ENCODE data around the gene KMO.

Gene KMO

GRCh38 chr1:241598249-241598648 lies 66.1 kb downstream of the KMO start:
- DNase-seq, result no peak

DNA sequence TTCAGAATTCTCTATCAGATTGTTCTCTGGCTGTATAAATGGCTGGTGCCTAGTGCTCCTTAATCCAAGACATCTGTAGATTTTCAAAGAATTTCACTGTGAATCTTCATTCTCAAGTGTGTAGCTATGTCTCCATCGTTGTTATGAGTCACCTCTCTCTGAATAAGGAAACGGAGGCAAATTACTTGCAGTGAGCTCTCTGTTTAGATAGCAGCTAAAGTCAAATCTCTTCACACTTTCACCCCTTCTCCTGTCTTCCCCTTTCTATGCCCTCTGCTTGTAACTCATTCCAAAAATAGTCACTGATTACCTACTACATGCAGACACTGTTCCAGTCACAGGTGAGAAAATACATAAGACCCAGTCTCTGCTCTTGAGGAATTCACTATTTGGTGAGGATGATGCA lies 68.3 kb downstream of the KMO start:
- DNase-seq, result no peak

DNA sequence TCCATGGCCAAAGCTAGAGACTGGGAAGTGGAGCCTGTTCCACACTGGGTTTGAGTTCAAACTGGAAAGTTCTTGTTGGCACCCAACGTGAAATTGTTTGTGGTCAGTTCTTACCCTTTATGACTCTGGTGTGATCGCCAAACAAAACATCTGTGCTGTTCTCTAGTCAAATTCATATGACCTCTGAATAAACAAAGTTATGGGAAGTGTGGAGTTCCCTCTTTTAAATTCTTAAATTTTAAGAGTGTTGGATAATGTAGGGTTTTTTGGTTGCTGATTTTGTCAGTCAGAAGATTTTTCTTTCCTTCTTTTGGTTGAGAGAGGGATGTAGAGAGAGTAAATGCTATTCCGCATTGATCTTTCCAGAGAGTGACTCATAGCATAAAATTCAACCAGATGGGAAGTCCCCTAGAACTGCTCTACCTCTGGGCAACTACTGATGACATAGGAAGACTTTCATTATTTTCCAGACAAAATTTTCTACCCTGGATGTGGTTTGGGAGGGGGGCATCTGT lies 71.6 kb downstream of the KMO start:
- no peak for DNase-seq

DNA sequence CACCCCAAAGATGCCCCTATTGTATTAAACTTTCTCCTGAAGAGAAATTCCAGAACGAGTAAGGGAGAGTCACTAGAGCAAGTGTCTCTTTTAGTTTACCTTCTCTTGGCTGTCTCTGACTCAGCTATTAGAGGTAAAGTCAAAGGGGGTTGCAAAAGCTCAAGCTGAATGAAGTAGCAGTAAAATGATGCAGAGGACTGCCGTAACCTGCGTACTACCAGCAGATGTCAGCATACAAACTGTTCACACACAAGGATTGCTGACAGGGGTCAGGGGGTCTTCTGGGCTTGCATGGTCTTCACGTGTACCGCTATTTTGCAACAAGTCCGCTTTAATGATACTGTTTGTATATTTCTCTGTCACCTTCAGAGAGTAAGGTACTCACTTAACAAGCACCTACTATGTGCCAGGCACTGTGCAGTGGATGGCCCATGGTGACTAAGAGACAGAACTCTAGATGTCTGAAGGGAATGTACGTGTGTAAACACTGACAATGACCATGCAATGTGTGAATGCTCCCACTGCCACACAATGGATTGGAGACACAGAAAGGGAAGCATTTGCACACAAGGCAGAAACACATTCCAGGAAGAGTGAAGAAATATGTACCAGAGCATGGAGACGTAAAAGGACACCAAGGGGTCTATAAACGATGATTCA lies 73.1 kb downstream of the KMO start:
- DNase-seq, result no peak

GRCh38 chr1:241606544-241606943 lies 74.4 kb downstream of the KMO start:
- DNase-seq, result no peak

DNA sequence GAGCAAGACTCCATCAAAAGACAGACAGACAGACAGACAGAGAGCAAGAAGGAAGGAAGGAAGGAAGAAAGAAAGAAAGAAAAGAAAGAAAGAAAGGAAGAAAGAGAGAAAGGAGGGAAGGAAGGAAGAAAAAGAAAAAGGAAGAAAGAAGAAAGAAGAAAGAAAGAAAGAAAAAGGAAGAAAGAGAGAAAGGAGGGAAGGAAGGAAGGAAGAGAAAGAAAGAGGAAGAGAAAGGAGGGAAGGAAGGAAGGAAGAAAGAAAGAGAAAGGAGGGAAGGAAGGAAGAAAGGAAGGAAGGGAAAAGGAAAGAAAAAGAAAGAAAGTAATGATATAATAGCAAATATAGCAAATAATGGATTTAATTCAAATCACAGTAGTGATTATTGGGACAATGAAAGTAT lies 75.3 kb downstream of the KMO start:
- no peak for DNase-seq

- DNase-seq, result no peak
These were observed 76.3 kb downstream of the KMO start for GRCh38 chr1:241608379-241609033.

GRCh38 chr1:241610056-241610815 lies 78.1 kb downstream of the KMO start:
- no peak for DNase-seq

GRCh38 chr1:241611063-241611462 lies 78.9 kb downstream of the KMO start:
- DNase-seq, result peak; percentile 48

DNA sequence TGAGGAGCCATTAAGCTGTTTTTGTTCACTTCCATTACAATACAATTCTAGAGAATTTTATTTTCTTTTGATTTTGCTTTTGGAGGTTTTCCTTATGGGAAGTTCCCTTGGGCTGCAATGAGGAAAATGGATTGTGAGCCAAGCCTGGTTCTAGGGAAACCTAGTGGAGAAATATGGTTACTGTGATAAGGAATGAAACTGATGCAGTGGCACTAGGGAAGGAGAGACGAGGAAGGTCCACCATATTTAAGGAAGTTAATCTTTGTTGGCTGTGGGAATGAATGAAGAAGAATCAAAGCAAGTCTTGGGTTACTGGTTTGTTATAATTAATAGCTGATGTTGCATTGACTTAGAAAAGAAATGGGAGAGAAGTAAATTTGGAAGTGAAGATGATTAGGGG lies 79.6 kb downstream of the KMO start:
- no peak for DNase-seq

DNA sequence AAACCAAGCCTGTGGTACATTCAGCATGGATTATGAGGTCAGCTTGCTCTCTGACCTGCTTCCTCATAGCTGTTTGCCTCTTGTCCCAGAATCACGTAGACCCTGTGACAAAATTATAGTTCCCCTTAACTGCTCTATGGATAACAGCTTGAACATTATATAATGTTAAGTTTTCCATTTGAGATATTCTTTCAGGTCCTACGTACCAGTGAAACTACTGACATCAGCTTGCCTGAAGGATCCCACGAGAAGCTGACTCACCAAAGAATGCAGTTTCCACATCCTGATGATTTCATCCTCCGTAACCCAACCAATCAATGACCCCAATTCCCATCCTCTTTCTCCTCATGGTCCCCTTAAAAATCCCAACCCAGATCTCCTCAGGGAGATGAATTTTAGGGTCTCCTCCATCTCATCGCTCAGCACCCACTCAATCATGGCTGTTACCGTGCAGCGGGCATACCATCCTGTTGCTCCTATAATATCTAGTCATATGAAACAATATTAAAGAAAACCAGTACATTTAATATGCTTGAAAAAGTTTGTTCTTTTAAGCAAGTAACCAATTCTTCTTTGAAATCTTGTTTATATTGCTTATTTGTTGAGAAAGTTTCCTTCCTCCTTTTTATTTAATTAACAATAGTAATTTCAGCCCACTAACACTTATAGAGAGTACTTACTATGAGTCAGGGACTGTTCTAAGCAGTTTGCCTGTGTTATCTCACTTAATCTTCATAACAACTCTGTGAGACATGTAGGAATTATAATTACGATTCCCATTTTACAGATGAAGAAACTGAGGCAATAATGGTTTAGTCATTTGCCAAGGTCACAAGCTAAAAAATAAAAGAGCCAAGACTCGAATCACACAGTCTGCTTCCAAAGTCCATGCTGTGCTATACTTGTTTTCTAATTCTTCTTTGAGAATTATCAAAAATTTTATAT lies 80.6 kb downstream of the KMO start:
- DNase-seq, result no peak

GRCh38 chr1:241614144-241614543 lies 82.0 kb downstream of the KMO start:
- no peak for DNase-seq

DNA sequence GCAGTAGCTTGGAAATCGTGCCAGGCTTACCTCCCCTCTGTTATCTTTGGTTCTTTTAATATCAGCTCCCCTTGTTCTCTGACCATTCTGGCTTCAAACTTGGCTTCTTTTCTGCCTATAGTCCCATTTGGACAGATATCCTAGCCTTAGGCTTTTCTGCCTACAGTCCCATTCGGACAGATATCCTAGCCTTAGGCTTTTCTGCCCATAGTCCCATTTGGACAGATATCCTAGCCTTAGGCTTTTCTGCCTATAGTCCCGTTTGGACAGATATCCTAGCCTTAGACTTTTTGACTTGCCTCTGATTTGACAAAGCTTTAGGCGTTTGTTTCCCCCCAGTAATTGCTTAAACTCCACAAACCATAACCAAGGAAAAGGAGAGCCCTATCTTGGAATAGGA lies 82.4 kb downstream of the KMO start:
- DNase-seq, result no peak

DNA sequence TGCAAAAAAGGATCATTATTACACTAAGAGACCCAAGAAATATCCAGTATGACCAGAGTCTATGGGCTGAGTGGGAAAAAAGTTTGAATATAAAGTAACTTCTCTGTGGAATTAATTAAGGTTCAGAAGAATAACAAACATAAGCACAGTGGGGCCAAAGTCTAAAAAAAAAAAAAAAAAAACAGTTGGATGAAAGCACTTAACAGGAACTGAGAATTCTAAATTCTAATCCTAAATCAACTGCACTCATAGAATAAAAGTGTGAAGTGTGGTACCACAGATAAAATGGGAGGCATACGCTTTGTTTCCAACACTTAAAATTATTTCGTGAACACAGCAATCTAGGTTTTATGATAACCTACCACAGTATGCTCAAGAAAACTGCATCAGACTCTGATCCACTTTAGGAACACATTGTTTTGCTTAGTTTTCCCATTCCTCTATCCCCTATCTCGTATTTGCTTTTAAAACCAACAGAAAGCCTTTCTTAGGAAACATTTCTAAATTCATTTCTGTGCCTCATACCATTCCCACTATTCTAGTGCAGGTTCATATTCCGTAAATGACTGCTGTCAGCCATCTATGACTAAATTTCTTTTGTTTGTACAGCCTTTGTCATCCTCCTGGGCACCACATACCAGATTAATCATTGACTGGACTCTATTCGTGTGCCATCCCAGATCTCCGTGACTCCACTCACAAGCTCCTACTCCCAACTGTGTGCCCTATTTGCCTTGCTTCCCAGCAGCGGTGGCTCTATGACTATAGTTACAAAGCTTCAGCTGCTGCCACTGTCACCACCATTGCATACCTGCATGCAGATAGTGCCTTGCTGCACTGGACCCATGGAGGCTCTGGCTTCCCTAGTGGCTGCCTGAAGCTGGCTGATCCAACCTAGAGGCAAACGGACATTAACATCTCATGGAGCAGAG lies 83.1 kb downstream of the KMO start:
- DNase-seq, result no peak

- no peak for DNase-seq
These were observed 85.2 kb downstream of the KMO start for GRCh38 chr1:241617426-241617825.

GRCh38 chr1:241622669-241623068 lies 90.5 kb downstream of the KMO start:
- no peak for DNase-seq

DNA sequence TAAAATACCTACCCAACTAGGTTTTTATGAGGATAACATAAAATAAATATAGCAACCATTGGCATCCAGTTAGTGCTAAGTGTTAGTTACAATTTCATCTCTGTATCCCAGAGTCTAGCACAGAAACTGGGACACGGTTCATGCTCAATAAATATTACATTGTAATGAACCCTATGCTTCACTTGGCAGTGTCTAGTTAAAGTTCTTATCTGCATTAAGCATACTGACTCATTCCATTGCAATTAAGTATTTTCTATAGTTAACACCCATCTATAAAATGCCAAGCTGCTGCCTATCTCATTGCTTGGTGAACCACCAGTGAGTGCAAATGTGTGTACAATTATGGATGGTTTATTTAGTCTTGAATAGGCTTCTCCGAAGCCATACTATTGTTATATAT lies 92.8 kb downstream of the KMO start:
- DNase-seq, result no peak

DNA sequence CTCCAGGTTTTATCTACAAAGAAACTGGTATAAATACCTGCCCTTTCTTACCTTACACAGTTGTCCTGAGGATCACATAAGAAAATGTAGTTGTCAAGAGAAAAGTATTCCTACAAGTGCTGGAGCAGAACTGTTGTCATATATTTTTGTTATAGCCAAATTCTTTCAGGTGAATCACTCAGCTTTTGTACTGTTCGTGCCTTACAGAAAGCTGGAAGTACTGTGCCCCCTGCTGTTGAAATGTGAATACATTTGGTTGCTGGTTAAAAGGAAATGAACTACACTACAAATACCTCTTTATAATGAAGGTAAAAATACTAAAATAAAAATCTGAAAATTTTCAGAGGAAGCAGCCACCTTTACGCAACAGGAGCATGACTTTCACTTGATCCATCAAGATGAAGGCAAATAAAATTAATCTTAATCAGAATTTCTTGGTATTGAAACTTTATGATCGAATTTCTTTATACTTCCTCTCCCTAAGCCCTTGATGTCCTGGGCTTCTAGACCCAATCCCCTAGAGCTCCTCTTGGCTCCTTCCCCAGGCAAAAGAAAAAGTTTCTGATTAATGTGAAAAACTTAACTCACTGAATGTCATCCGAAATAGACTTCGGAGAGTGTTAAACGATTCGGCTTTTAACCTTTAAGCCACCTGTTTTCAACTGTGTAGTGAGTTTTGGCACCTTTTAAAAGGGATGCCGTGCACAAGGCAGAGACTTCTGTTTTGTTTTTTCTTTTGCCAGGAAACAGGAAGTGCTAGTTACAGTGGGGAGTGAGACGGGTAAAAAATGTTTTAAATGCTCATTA lies 95.5 kb downstream of the KMO start:
- DNase-seq, result no peak

DNA sequence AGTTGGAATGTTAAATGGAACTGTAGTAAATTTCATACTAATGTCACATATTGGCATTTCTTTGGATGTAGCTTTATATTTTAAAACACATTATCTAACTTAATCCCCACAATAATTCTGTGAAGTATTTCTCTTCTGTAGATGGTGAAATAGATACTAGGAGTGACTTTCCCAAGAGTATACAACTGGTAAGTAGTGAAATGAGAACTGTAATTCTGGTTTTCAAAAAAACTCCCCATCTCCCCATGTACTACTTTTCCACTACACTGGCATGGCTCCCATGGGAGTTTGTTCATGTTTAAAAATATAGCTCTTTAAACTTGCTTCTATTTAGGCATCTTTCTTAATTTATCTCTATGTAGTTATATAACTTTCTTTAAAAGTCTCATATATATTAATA lies 97.8 kb downstream of the KMO start:
- DNase-seq, result no peak

- DNase-seq, result no peak
These were observed 98.3 kb downstream of the KMO start for GRCh38 chr1:241630476-241630875.

DNA sequence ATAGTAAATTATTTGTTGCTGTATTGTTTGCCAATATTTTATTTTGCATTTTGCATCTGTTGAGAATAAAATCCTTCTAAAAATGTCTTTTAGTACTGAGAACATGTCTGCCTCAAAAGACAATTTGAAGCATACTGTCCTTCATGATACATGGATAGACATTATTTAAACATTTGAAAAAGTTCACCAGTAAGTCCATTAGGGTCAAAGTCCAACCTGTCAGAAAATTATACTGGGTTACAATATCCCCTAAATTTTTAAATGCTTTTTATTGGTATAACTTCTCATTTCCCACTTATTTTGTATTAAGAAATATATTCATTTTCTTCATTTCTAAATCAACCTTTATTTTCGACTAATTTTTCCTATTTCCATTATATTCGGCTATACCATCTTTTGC lies 98.7 kb downstream of the KMO start:
- no peak for DNase-seq
